ENCODE results near the gene ZDHHC14. TPM values are rescaled to one million over a fixed set of nuclear protein-coding genes. Genes with fewer than 3 reads are reported as not detected.

Gene ZDHHC14
- polyA plus RNA-seq, 1 donor (not counting 4 experiments of a cell fraction or from before 2014, with no cell fraction given): 6.4 TPM

GRCh38 chr6:157481189-157481864 is 100.3 kb downstream of the ZDHHC14 start:
- no peaks in the 10 kb centered on the region for H3K79me2 ChIP-seq (ENCODE audit: control insufficient read depth, insufficient read depth, low read length)
- H3K9me3 ChIP-seq (ENCODE audit: control insufficient read depth, low read depth, low read length): no peaks in the 10 kb centered on the region
- dilution Hi-C loops (cut with MboI; ENCODE audit: extremely low pct_ligation_motif_present, low sequenced_read_pairs): no loop called here
- no peak overlapping the region for H2AFZ ChIP-seq (ENCODE audit: control insufficient read depth, low read length)
- H3K9ac ChIP-seq (ENCODE audit: control insufficient read depth, extremely low read depth, insufficient read depth, low read length): no peak overlapping the region
- no peak for FAIRE-seq
- H3K4me1 ChIP-seq (ENCODE audit: control insufficient read depth, extremely low read depth, insufficient read depth, low read length): no peaks in the 10 kb centered on the region
- no peak overlapping the region for H3K4me2 ChIP-seq (ENCODE audit: control insufficient read depth, extremely low read depth, insufficient read depth, low read depth, low read length)
- H3K27me3 ChIP-seq (ENCODE audit: control insufficient read depth, extremely low read depth, insufficient read depth, low read length): no peaks in the 10 kb centered on the region
- no peak overlapping the region for H3K4me3 ChIP-seq (ENCODE audit: control insufficient read depth in 2 of 3, extremely low read depth in 1 of 3, insufficient read depth in 2 of 3, low read depth in 1 of 3, low read length in 3 of 3)
- TF ChIP-seq CTCF (optimal IDR thresholded peaks at IDR 0.05 in 1 of 3, IDR thresholded peaks at IDR 0.05 in 1 of 3, conservative IDR thresholded peaks at IDR 0.05 in 1 of 3; ENCODE audit: extremely low read depth in 1 of 3, insufficient read depth in 2 of 3, low read length in 3 of 3): no peak
- TF ChIP-seq EZH2 (IDR thresholded peaks at IDR 0.05; ENCODE audit: low read length): no peak
- H3K9me1 ChIP-seq (ENCODE audit: control insufficient read depth, extremely low read depth, insufficient read depth, low read length): no peaks in the 10 kb centered on the region
- H3K36me3 ChIP-seq (ENCODE audit: control insufficient read depth in 2 of 2, extremely low read depth in 1 of 2, insufficient read depth in 2 of 2, low read length in 2 of 2): no peaks in the 10 kb centered on the region
- H4K20me1 ChIP-seq (ENCODE audit: control insufficient read depth, extremely low read depth, insufficient read depth, low read length): no peaks in the 10 kb centered on the region
- DNase-seq (ENCODE audit: low read depth, low spot score): no peak
- no peak overlapping the region for H3K27ac ChIP-seq (ENCODE audit: control insufficient read depth, insufficient read depth, low read length)

GRCh38 chr6:157481865-157482249 is 100.9 kb downstream of the ZDHHC14 start:
- Histone ChIP-seq H3K36me3 (ENCODE audit: control insufficient read depth in 2 of 2, extremely low read depth in 1 of 2, insufficient read depth in 2 of 2, low read length in 2 of 2) (no peaks in the 10 kb centered on the region), H3K4me1 (ENCODE audit: control insufficient read depth, extremely low read depth, insufficient read depth, low read length) (peaks cover 2% of the 10 kb centered on the region), H2AFZ (ENCODE audit: control insufficient read depth, low read length) (no peak overlapping the region), H4K20me1 (ENCODE audit: control insufficient read depth, extremely low read depth, insufficient read depth, low read length) (no peaks in the 10 kb centered on the region), H3K27me3 (ENCODE audit: control insufficient read depth, extremely low read depth, insufficient read depth, low read length) (no peaks in the 10 kb centered on the region), H3K9me1 (ENCODE audit: control insufficient read depth, extremely low read depth, insufficient read depth, low read length) (no peaks in the 10 kb centered on the region), H3K9ac (ENCODE audit: control insufficient read depth, extremely low read depth, insufficient read depth, low read length) (no peak overlapping the region), H3K27ac (ENCODE audit: control insufficient read depth, insufficient read depth, low read length) (no peak overlapping the region), H3K4me2 (ENCODE audit: control insufficient read depth, extremely low read depth, insufficient read depth, low read depth, low read length) (no peak overlapping the region), H3K79me2 (ENCODE audit: control insufficient read depth, insufficient read depth, low read length) (no peaks in the 10 kb centered on the region), H3K4me3 (ENCODE audit: control insufficient read depth in 2 of 3, extremely low read depth in 1 of 3, insufficient read depth in 2 of 3, low read depth in 1 of 3, low read length in 3 of 3) (no peak overlapping the region), H3K9me3 (ENCODE audit: control insufficient read depth, low read depth, low read length) (no peaks in the 10 kb centered on the region)
- DNase-seq (ENCODE audit: low read depth, low spot score): no peak
- FAIRE-seq: no peak
- TF ChIP-seq EZH2 (IDR thresholded peaks at IDR 0.05; ENCODE audit: low read length) (no peak), CTCF (optimal IDR thresholded peaks at IDR 0.05 in 1 of 3, IDR thresholded peaks at IDR 0.05 in 1 of 3, conservative IDR thresholded peaks at IDR 0.05 in 1 of 3; ENCODE audit: extremely low read depth in 1 of 3, insufficient read depth in 2 of 3, low read length in 3 of 3) (no peak)
- dilution Hi-C loops (cut with MboI; ENCODE audit: extremely low pct_ligation_motif_present, low sequenced_read_pairs): no loop called here
